GM12878 (cell line): ENCODE measurements around the gene FOXB1. TPM values are rescaled to one million over a fixed set of nuclear protein-coding genes. Genes with fewer than 3 reads are reported as not detected.

Experiments used
- ATAC-seq: fragments of 200-7000 bp; cut with Tn5 transposase; 3 replicates; pipeline ENCODE4 v1.9.1; 2020; ENCODE audit warnings: mild to moderate bottlenecking, moderate library complexity
- BruUV-seq: library from RNA; stranded (reverse); fragments of 400-500 nt; replicated peaks from 2 replicates; lab custom pipeline; 2021; lab: Mats Ljungman, UMichigan
- CTCF ChIA-PET: fragments of 300-600 bp; sonication (Branson Sonifier 250); formaldehyde crosslinking; extraction: SDS; loops from one replicate; lab custom pipeline; 2021; ENCODE audit warnings: inconsistent platforms; lab: Yijun Ruan, JAX
- POLR2A ChIA-PET: fragments of 350-600 bp; formaldehyde crosslinking; extraction: SDS; loops from one replicate; lab custom pipeline; 2021; ENCODE audit warnings: inconsistent platforms; lab: Charles Lee
- RAD21 ChIA-PET: fragments of 300-600 bp; sonication (Branson Sonifier 250); formaldehyde crosslinking; loops from one replicate; lab custom pipeline; 2023; ENCODE audit warnings: antibody characterized with exemption; ENCODE audit not compliant: unreplicated experiment; lab: Charles Lee
- SMC1A ChIA-PET: fragments of 300-600 bp; sonication (Branson Sonifier 250); formaldehyde crosslinking; loops from one replicate; lab custom pipeline; 2023; ENCODE audit not compliant: unreplicated experiment, uncharacterized antibody; lab: Charles Lee
- DNase-seq: peaks from one replicate; pipeline ENCODE4 v3.0.0-alpha.2; 2011; ENCODE audit warnings: low read depth, low spot score
- FAIRE-seq: peaks from 3 replicates; lab custom pipeline; 2011; peaks lifted over from hg19 to GRCh38; lab: Jason Lieb, UNC
- H2AFZ ChIP-seq: 2 replicates; pipeline ENCODE4 v1.6.0; 2011; ENCODE audit warnings: low read depth, low read length, control low read depth; ENCODE audit not compliant: control insufficient read depth
- H3K27ac ChIP-seq: 2 replicates; pipeline ENCODE4 v1.5.1; 2011; ENCODE audit warnings: control low read depth; ENCODE audit not compliant: control insufficient read depth, insufficient read depth
- H3K27me3 ChIP-seq, 2 experiments: replicated peaks in 1 of 2; 2 replicates each; pipeline versions ENCODE4 v1.6.0 to v1.6.1; 2011; ENCODE audit warnings: low read length in 1 of 2; ENCODE audit not compliant: control insufficient read depth in 2 of 2, insufficient read depth in 2 of 2
- H3K36me3 ChIP-seq, 2 experiments: 2 replicates each; pipeline ENCODE4 v1.5.1; 2011; ENCODE audit warnings: low read length in 1 of 2; ENCODE audit not compliant: control insufficient read depth in 2 of 2, insufficient read depth in 2 of 2
- H3K4me1 ChIP-seq: 2 replicates; pipeline ENCODE4 v1.6.1; 2011; ENCODE audit warnings: mild to moderate bottlenecking, low read length, moderate library complexity, mixed read lengths; ENCODE audit not compliant: control insufficient read depth, insufficient read depth
- H3K4me2 ChIP-seq: 2 replicates; pipeline ENCODE4 v1.6.0; 2011; ENCODE audit warnings: control low read depth; ENCODE audit not compliant: control insufficient read depth, insufficient read depth
- H3K4me3 ChIP-seq: fragments of 200-600 bp; sonication (generic); 2 replicates; pipeline ENCODE4 v1.5.1; 2016
- H3K79me2 ChIP-seq: 2 replicates; pipeline ENCODE4 v1.6.0; 2011; ENCODE audit warnings: low read length; ENCODE audit not compliant: control insufficient read depth, insufficient read depth
- H3K9ac ChIP-seq: 2 replicates; pipeline ENCODE4 v1.8.0; 2011; ENCODE audit warnings: low read length, control low read depth, mixed read lengths; ENCODE audit not compliant: control insufficient read depth, insufficient read depth
- H3K9me3 ChIP-seq: replicated peaks from 3 replicates; pipeline ENCODE4 v1.5.1; 2011; ENCODE audit warnings: mild to moderate bottlenecking, low read length; ENCODE audit not compliant: control insufficient read depth, insufficient read depth
- H4K20me1 ChIP-seq: 2 replicates; pipeline ENCODE4 v1.6.0; 2011; ENCODE audit not compliant: control insufficient read depth, insufficient read depth
- FOXK2 ChIP-seq: fragments of 450-650 bp; IDR thresholded peaks from 2 replicates; pipeline ENCODE4 v1.6.1; 2017; ENCODE audit warnings: mild to moderate bottlenecking, moderate library complexity
- KLF5 ChIP-seq: fragments of 450-650 bp; IDR thresholded peaks from 2 replicates; pipeline ENCODE4 v1.6.1; 2014; ENCODE audit warnings: mild to moderate bottlenecking; ENCODE audit not compliant: partially characterized antibody
- NBN ChIP-seq: fragments of 450-650 bp; IDR thresholded peaks from 2 replicates; pipeline ENCODE4 v1.6.1; 2016
- NFIC ChIP-seq: IDR thresholded peaks from 2 replicates; pipeline ENCODE4 v1.6.1; 2012; ENCODE audit warnings: low read depth, mild to moderate bottlenecking, inconsistent platforms, low read length, moderate library complexity
- PBX3 ChIP-seq: IDR thresholded peaks from 2 replicates; pipeline ENCODE4 v1.6.1; 2011; ENCODE audit warnings: mild to moderate bottlenecking, low read depth, low read length, moderate library complexity; ENCODE audit not compliant: insufficient replicate concordance
- RBBP5 ChIP-seq: fragments of 200-600 bp; sonication (generic); conservative IDR thresholded peaks from 2 replicates; pipeline ENCODE4 v1.6.1; 2016
- RFX5 ChIP-seq: IDR thresholded peaks from 2 replicates; pipeline ENCODE4 v1.6.1; 2011; ENCODE audit warnings: low read depth, low read length, improper control_type of control experiment
- SPI1 ChIP-seq: IDR thresholded peaks from 2 replicates; pipeline ENCODE4 v1.6.1; 2011; ENCODE audit warnings: low read depth, mild to moderate bottlenecking, low read length, moderate library complexity, borderline replicate concordance; ENCODE audit not compliant: insufficient read depth
- WGBS: methylation state at CpG from one replicate; pipeline ENCODE4 v1.1.6; 2016; ENCODE audit warnings: low lambda C conversion rate; ENCODE audit not compliant: insufficient replicate concordance, insufficient coverage; ENCODE audit errors: missing lambda C conversion rate; 5-methylcytosine and 5-hydroxymethylcytosine counted together
- in situ Hi-C: fragments of 300-500 bp; cut with MboI; formaldehyde crosslinking; loops from 9 replicates; pipeline ENCODE4 v1.14.3; 2018; ENCODE audit warnings: mixed read lengths
- intact Hi-C: fragments of 100-400 bp; cut with micrococcal nuclease; formaldehyde crosslinking; loops from one replicate; pipeline ENCODE4 v1.14.2; 2022; ENCODE audit not compliant: unreplicated experiment
- polyA plus RNA-seq, 11 experiments: library from polyadenylated mRNA; depleted of rRNA in 4 of 11; unstranded in 6 of 11; stranded (reverse) in 5 of 11; fragments of >200 nt; fragmentation: Nextera tagmentation in 4 of 11; fragmentation: Illumina TruSeq in 1 of 11; extraction: Ambion mirVana in 4 of 11; extraction: Trizol in 1 of 11; gene quantifications; 1 replicate in 1 of 11; 2 replicates in 10 of 11; pipeline versions ENCODE4 v1.2.1 to v1.2.3, GENCODE V29; 2011 to 2016; ENCODE audit warnings: inconsistent platforms in 2 of 11, missing spikeins in 2 of 11, low read depth in 1 of 11
- total RNA-seq, 4 experiments: library from RNA; depleted of rRNA in 3 of 4; stranded (reverse); fragments of >200 nt in 3 of 4; fragmentation: Illumina TruSeq in 1 of 4; extraction: Trizol in 1 of 4; gene quantifications; 2 replicates each; pipeline versions ENCODE4 v1.2.1 to v1.2.3, GENCODE V29; 2013 to 2021

The FOXB1 gene
- total and polyA plus RNA-seq, 10 of the 15 experiments (the other 5 are each of a cell fraction or from before 2014, with no cell fraction given): not detected

GRCh38 chr15:60017538-60018520 is 13.7 kb downstream of the FOXB1 start:
- Histone ChIP-seq H3K9ac (no peak overlapping the region), H3K4me3 (no peak overlapping the region), H3K27me3 (no peaks in the 10 kb centered on the region; a peak in 1 of 4 replicates), H4K20me1 (no peaks in the 10 kb centered on the region), H2AFZ (no peak overlapping the region), H3K9me3 (no peaks in the 10 kb centered on the region), H3K36me3 (no peaks in the 10 kb centered on the region), H3K4me1 (no peaks in the 10 kb centered on the region), H3K27ac (no peak overlapping the region), H3K79me2 (no peaks in the 10 kb centered on the region), H3K4me2 (no peak overlapping the region)
- no peak for FAIRE-seq
- ChIA-PET SMC1A (no interaction called here), POLR2A (no interaction called here), RAD21 (no interaction called here), CTCF (no interaction called here)
- in situ Hi-C loops: no loop called here
- no peak for DNase-seq
- intact Hi-C loops: no loop called here
- BruUV-seq: no TSS peak
- no peak for ATAC-seq
- WGBS: 3% methylated on average over 2 of the region's 2 CpGs
- no peak for TF ChIP-seq FOXK2
- TF ChIP-seq NFIC: no peak
- no peak for TF ChIP-seq RBBP5
- no peak for TF ChIP-seq PBX3
- no peak for TF ChIP-seq KLF5
- no peak for TF ChIP-seq SPI1
- TF ChIP-seq NBN: no peak
- no peak for TF ChIP-seq RFX5
- TF ChIP-seq, all 136 proteins: peak for 0
